Neural cell (in vitro differentiated cells): Measurements from ENCODE around the gene SLC25A34.

Experiments used
- CTCF ChIP-seq: fragments of 450-650 bp; IDR thresholded peaks from 2 replicates; pipeline ENCODE4 v1.5.1; 2014; ENCODE audit warnings: antibody characterized with exemption, mild to moderate bottlenecking, moderate library complexity; ENCODE audit not compliant: poor library complexity, severe bottlenecking
- EZH2 ChIP-seq: fragments of 200-600, 300-800 bp; shearing (Covaris generic), sonication (generic); IDR thresholded peaks from 2 replicates; pipeline ENCODE4 v1.6.1; 2014; ENCODE audit warnings: antibody characterized with exemption, low read length, borderline replicate concordance, mild to moderate bottlenecking; ENCODE audit not compliant: insufficient read depth, poor library complexity, severe bottlenecking
- POLR2AphosphoS5 ChIP-seq: IDR thresholded peaks from 2 replicates; pipeline ENCODE4 v1.6.1; 2012
- REST ChIP-seq: IDR thresholded peaks from 2 replicates; pipeline ENCODE4 v1.6.1; 2012; ENCODE audit warnings: borderline replicate concordance
- SMC3 ChIP-seq: fragments of 450-650 bp; conservative IDR thresholded peaks from 2 replicates; pipeline ENCODE4 v1.6.1; 2014; ENCODE audit warnings: antibody characterized with exemption, mild to moderate bottlenecking, moderate library complexity; ENCODE audit not compliant: poor library complexity

GRCh38 chr1:15730936-15731335, 5.1 kb upstream of the SLC25A34 start:
- TF ChIP-seq EZH2 (no peak), CTCF (no peak), REST (no peak), SMC3 (no peak), POLR2AphosphoS5 (no peak)
